ENCODE measurements around the gene TOM1.
A peak's percentile ranks its signal among the peaks of the same experiment; 100 is the strongest.
"Not testable (repeated sequence)": the region's sequence is repeated elsewhere in the genome, so short reads cannot be mapped to it uniquely, and the experiment has no call there.

TOM1 gene

GRCh38 chr22:35393116-35394010, 93.7 kb downstream of the TOM1 start:
- Histone ChIP-seq H3K9ac (ENCODE audit: low read depth in 1 of 2, low read length in 2 of 2) (no peak overlapping the region), H3K36me3 (ENCODE audit: control insufficient read depth in 1 of 2, insufficient read depth in 2 of 2, low read length in 2 of 2) (peaks cover 0 to 14% of the 10 kb centered on the region in 2 donors), H3K27ac (ENCODE audit: low read depth, low read length) (no peak overlapping the region), H3K27me3 (ENCODE audit: control insufficient read depth in 1 of 2, insufficient read depth in 2 of 2, low read length in 2 of 2) (no peaks in the 10 kb centered on the region), H3K4me1 (ENCODE audit: control insufficient read depth in 1 of 2, insufficient read depth in 2 of 2, low read length in 2 of 2) (peaks cover 14 to 27% of the 10 kb centered on the region in 2 donors), H3K4me3 (ENCODE audit: low read depth in 1 of 2, low read length in 2 of 2) (no peak overlapping the region), H3K9me3 (ENCODE audit: control insufficient read depth in 1 of 2, low read length in 2 of 2) (no peaks in the 10 kb centered on the region)

GRCh38 chr22:35394011-35394312, 94.3 kb downstream of the TOM1 start:
- Histone ChIP-seq H3K4me1 (ENCODE audit: control insufficient read depth in 1 of 2, insufficient read depth in 2 of 2, low read length in 2 of 2) (peaks cover 14 to 27% of the 10 kb centered on the region in 2 donors), H3K9me3 (ENCODE audit: control insufficient read depth in 1 of 2, low read length in 2 of 2) (no peaks in the 10 kb centered on the region), H3K9ac (ENCODE audit: low read depth in 1 of 2, low read length in 2 of 2) (no peak overlapping the region), H3K27ac (ENCODE audit: low read depth, low read length) (no peak overlapping the region), H3K36me3 (ENCODE audit: control insufficient read depth in 1 of 2, insufficient read depth in 2 of 2, low read length in 2 of 2) (peaks cover 0 to 14% of the 10 kb centered on the region in 2 donors), H3K4me3 (ENCODE audit: low read depth in 1 of 2, low read length in 2 of 2) (no peak overlapping the region), H3K27me3 (ENCODE audit: control insufficient read depth in 1 of 2, insufficient read depth in 2 of 2, low read length in 2 of 2) (no peaks in the 10 kb centered on the region)

GRCh38 chr22:35394810-35395563, 95.3 kb downstream of the TOM1 start:
- H3K9me3 ChIP-seq (ENCODE audit: control insufficient read depth in 1 of 2, low read length in 2 of 2): no peaks in the 10 kb centered on the region
- H3K27me3 ChIP-seq (ENCODE audit: control insufficient read depth in 1 of 2, insufficient read depth in 2 of 2, low read length in 2 of 2): no peaks in the 10 kb centered on the region
- H3K36me3 ChIP-seq (ENCODE audit: control insufficient read depth in 1 of 2, insufficient read depth in 2 of 2, low read length in 2 of 2): peaks cover 0 to 9% of the 10 kb centered on the region in 2 donors
- no peak overlapping the region for H3K4me3 ChIP-seq (ENCODE audit: low read depth in 1 of 2, low read length in 2 of 2)
- H3K4me1 ChIP-seq (ENCODE audit: control insufficient read depth in 1 of 2, insufficient read depth in 2 of 2, low read length in 2 of 2): peaks cover 14 to 30% of the 10 kb centered on the region in 2 donors
- H3K27ac ChIP-seq (ENCODE audit: low read depth, low read length): no peak overlapping the region
- no peak overlapping the region for H3K9ac ChIP-seq (ENCODE audit: low read depth in 1 of 2, low read length in 2 of 2)

- H3K4me3 ChIP-seq (ENCODE audit: low read depth in 1 of 2, low read length in 2 of 2); H3K36me3 ChIP-seq (ENCODE audit: control insufficient read depth in 1 of 2, insufficient read depth in 2 of 2, low read length in 2 of 2); H3K9ac ChIP-seq (ENCODE audit: low read depth in 1 of 2, low read length in 2 of 2); H3K27me3 ChIP-seq (ENCODE audit: control insufficient read depth in 1 of 2, insufficient read depth in 2 of 2, low read length in 2 of 2); H3K9me3 ChIP-seq (ENCODE audit: control insufficient read depth in 1 of 2, low read length in 2 of 2): not testable (repeated sequence)
- H3K4me1 ChIP-seq (ENCODE audit: control insufficient read depth in 1 of 2, insufficient read depth in 2 of 2, low read length in 2 of 2): peaks cover 22 to 34% of the 10 kb centered on the region in 2 donors
- peak overlapping the region; percentile 17 for H3K27ac ChIP-seq (ENCODE audit: low read depth, low read length)
Measured at GRCh38 chr22:35396622-35397021, 96.9 kb downstream of the TOM1 start.

GRCh38 chr22:35397095-35397904, 97.6 kb downstream of the TOM1 start:
- Histone ChIP-seq H3K9ac (ENCODE audit: low read depth in 1 of 2, low read length in 2 of 2) (no peak overlapping the region), H3K4me1 (ENCODE audit: control insufficient read depth in 1 of 2, insufficient read depth in 2 of 2, low read length in 2 of 2) (peaks cover 26 to 29% of the 10 kb centered on the region in 2 donors), H3K27ac (ENCODE audit: low read depth, low read length) (no peak overlapping the region), H3K27me3 (ENCODE audit: control insufficient read depth in 1 of 2, insufficient read depth in 2 of 2, low read length in 2 of 2) (no peaks in the 10 kb centered on the region), H3K9me3 (ENCODE audit: control insufficient read depth in 1 of 2, low read length in 2 of 2) (no peaks in the 10 kb centered on the region), H3K36me3 (ENCODE audit: control insufficient read depth in 1 of 2, insufficient read depth in 2 of 2, low read length in 2 of 2) (peaks cover 0 to 3% of the 10 kb centered on the region in 2 donors), H3K4me3 (ENCODE audit: low read depth in 1 of 2, low read length in 2 of 2) (no peak overlapping the region)

Measured in duodenal mucosa (tissue), 2 donors.